Left lung (tissue), 10 donors: ENCODE measurements around the gene PAPSS1. TPM values are rescaled to one million over a fixed set of nuclear protein-coding genes. Genes with fewer than 3 reads are reported as not detected.
A peak's percentile ranks its signal among the peaks of the same experiment; 100 is the strongest.

Experiments used
- ATAC-seq: fragments of 200-7000 bp; cut with Tn5 transposase; one replicate; pipeline ENCODE4 v1.9.1; 2020; ENCODE audit warnings: moderate library complexity
- DNase-seq, 4 donors: peaks; one replicate each; pipeline ENCODE4 v3.0.0-alpha.2; 2013 to 2020
- H3K27ac ChIP-seq, 2 donors: fragments of 200-600 bp; sonication (generic) in 1 of 2; one replicate each; pipeline versions ENCODE4 v1.5.0 to v1.8.0; 2020 to 2021
- H3K27me3 ChIP-seq, 2 donors: fragments of 200-600 bp; sonication (generic) in 1 of 2; one replicate each; pipeline versions ENCODE4 v1.5.0 to v1.8.0; 2020 to 2021
- H3K36me3 ChIP-seq, 2 donors: fragments of 200-600 bp; sonication (generic) in 1 of 2; one replicate each; pipeline versions ENCODE4 v1.5.0 to v1.8.0; 2020 to 2021
- H3K4me1 ChIP-seq, 2 donors: fragments of 200-600 bp; one replicate each; pipeline ENCODE4 v1.8.0; 2021
- H3K4me3 ChIP-seq, 2 donors: fragments of 200-600 bp; sonication (generic) in 1 of 2; one replicate each; pipeline versions ENCODE4 v1.5.0 to v1.8.0; 2020 to 2021; ENCODE audit warnings: mild to moderate bottlenecking in 1 of 2
- H3K9me3 ChIP-seq, 2 donors: fragments of 200-600 bp; sonication (generic) in 1 of 2; one replicate each; pipeline versions ENCODE4 v1.5.0 to v1.8.0; 2020 to 2021
- intact Hi-C, 2 donors: fragments of 100-400 bp; cut with DNase I; formaldehyde crosslinking; loops; one replicate each; pipeline versions ENCODE4 v1.11.2 to v1.14.2; 2022
- polyA plus RNA-seq, 6 donors: library from polyadenylated mRNA; unstranded; fragments of 120-200 nt; gene quantifications; one replicate each; pipeline ENCODE4 v1.2.1, GENCODE V29; 2013; ENCODE audit not compliant: insufficient read length in 6 of 6
- total RNA-seq, 2 donors: library from RNA; stranded (reverse); fragmentation: NEBNext Ultra II Directional; extraction: Animal tissue kit (Norgen Biotek cat#: 25700); gene quantifications; one replicate each; pipeline ENCODE4 v1.2.1, GENCODE V29; 2021
- TF ChIP-seq, protein P1 (sequence below), 2 donors: fragments of 200-600 bp; sonication (generic) in 1 of 2; IDR thresholded peaks; one replicate each; pipeline versions ENCODE4 v1.5.0 to v1.8.0; 2021; ENCODE audit warnings: antibody characterized with exemption in 2 of 2
- donor health status: DM: no; HTN: yes; CAD: no.
- donor health status: DM: no; HTN: no; CAD: no.

The PAPSS1 gene
- total and polyA plus RNA-seq, 8 donors: 57.5 to 85.3 (median 70.6) TPM

DNA sequence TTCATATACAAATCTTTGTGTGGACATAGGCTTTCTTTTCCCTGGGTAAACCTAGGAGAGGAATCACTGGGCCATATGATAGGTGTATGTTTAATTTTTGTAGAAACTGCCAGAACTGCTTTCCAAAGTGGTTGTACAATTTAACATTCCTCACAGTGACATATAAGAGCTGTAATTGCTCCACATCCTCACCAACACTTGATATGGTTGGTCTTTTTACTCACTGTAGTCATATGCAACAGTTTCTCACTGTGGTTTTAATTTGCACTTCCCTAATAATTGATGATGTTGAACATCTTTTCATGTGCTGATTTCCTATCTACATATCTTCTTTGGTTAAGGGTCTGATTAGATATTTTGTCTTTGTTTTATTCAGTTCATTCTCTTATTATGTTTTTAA, 24.5 kb upstream of the PAPSS1 start:
- Histone ChIP-seq H3K4me3 (no peak overlapping the region), H3K36me3 (no peaks in the 10 kb centered on the region), H3K27ac (no peak overlapping the region), H3K27me3 (peaks cover 0 to 6% of the 10 kb centered on the region in 2 donors), H3K9me3 (no peaks in the 10 kb centered on the region), H3K4me1 (no peaks in the 10 kb centered on the region)
- intact Hi-C loops: no loop called here
- ATAC-seq: no peak
- TF ChIP-seq, protein P1, sequence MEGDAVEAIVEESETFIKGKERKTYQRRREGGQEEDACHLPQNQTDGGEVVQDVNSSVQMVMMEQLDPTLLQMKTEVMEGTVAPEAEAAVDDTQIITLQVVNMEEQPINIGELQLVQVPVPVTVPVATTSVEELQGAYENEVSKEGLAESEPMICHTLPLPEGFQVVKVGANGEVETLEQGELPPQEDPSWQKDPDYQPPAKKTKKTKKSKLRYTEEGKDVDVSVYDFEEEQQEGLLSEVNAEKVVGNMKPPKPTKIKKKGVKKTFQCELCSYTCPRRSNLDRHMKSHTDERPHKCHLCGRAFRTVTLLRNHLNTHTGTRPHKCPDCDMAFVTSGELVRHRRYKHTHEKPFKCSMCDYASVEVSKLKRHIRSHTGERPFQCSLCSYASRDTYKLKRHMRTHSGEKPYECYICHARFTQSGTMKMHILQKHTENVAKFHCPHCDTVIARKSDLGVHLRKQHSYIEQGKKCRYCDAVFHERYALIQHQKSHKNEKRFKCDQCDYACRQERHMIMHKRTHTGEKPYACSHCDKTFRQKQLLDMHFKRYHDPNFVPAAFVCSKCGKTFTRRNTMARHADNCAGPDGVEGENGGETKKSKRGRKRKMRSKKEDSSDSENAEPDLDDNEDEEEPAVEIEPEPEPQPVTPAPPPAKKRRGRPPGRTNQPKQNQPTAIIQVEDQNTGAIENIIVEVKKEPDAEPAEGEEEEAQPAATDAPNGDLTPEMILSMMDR (IDR thresholded peaks at IDR 0.05): no peak
- no peak for DNase-seq

DNA sequence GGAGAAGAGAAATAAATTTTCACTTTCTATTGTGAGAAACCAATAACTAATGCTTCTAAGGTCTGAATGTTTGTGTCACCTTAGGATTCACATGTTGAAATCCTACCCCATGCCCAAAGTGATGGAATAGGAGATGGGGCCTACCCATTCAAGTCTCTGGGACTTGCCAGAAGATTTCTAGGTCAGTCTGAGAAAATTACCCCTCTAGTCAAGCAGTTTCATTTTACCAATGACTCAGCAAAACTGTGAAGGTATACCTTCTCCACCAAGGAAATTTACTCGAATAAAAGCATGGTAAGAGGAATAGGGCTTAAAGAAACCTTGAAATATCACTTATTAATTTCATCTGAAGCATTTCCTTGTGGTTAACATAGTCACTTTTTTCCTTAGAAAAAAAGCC, 23.5 kb upstream of the PAPSS1 start:
- Histone ChIP-seq H3K36me3 (no peaks in the 10 kb centered on the region), H3K4me1 (no peaks in the 10 kb centered on the region), H3K27me3 (peaks cover 0 to 6% of the 10 kb centered on the region in 2 donors), H3K4me3 (no peak overlapping the region), H3K9me3 (no peaks in the 10 kb centered on the region), H3K27ac (no peak overlapping the region)
- DNase-seq (no peak), ATAC-seq (no peak)
- TF ChIP-seq, protein P1 (IDR thresholded peaks at IDR 0.05): no peak
- intact Hi-C loops: no loop called here

GRCh38 chr4:107742791-107743190, 22.8 kb upstream of the PAPSS1 start:
- intact Hi-C loops: no loop called here
- DNase-seq (no peak), ATAC-seq (no peak)
- Histone ChIP-seq H3K4me3 (no peak overlapping the region), H3K27ac (no peak overlapping the region), H3K36me3 (no peaks in the 10 kb centered on the region), H3K27me3 (peaks cover 0 to 6% of the 10 kb centered on the region in 2 donors), H3K4me1 (no peaks in the 10 kb centered on the region), H3K9me3 (no peaks in the 10 kb centered on the region)
- TF ChIP-seq, protein P1 (IDR thresholded peaks at IDR 0.05): no peak

DNA sequence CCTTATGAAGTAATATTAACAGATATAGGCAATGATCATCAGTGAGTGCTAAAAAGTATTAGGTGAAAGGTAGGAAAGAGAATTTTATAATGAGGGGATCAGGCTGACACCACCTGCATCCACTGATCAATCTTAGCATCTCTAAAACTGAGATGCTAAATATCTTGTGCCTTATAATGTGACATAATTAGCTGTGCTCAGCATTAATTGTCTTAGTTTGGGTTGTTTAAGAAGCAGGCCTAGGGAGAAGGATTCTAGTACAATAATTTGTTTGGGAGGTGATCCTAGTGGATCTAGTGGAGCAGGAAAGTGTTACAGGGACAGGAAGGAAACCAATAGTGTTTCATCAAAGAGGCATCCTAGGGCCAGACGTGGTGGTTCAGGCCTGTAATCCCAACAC, 22.2 kb upstream of the PAPSS1 start:
- Histone ChIP-seq H3K9me3 (no peaks in the 10 kb centered on the region), H3K4me3 (no peak overlapping the region), H3K36me3 (no peaks in the 10 kb centered on the region), H3K27me3 (peaks cover 0 to 1% of the 10 kb centered on the region in 2 donors), H3K4me1 (no peaks in the 10 kb centered on the region), H3K27ac (no peak overlapping the region)
- intact Hi-C loops: no loop called here
- DNase-seq: no peak
- no peak for ATAC-seq
- TF ChIP-seq, protein P1 (IDR thresholded peaks at IDR 0.05): no peak

- intact Hi-C loops: no loop called here
- no peaks in the 10 kb centered on the region for H3K4me1 ChIP-seq
- H3K36me3 ChIP-seq: no peaks in the 10 kb centered on the region
- TF ChIP-seq, protein P1 (IDR thresholded peaks at IDR 0.05): no peak
- ATAC-seq (no peak), DNase-seq (no peak)
- peak overlapping the region; percentile 15 to 33 for H3K27ac ChIP-seq
- no peaks in the 10 kb centered on the region for H3K27me3 ChIP-seq
- no peaks in the 10 kb centered on the region for H3K9me3 ChIP-seq
- H3K4me3 ChIP-seq: no peak overlapping the region
Observed at GRCh38 chr4:107740950-107741701, 21.1 kb upstream of the PAPSS1 start.
